Spleen (tissue), 11 donors: Measurements from ENCODE around the gene ZNF569. TPM values are rescaled to one million over a fixed set of nuclear protein-coding genes. Genes with fewer than 3 reads are reported as not detected.

ENCODE experiments used
- DNase-seq: peaks from one replicate; pipeline ENCODE4 v3.0.0-alpha.2; 2020
- H3K27ac ChIP-seq, 8 donors: fragments of 200-600 bp; sonication (generic) in 7 of 8; 1 replicate in 4 of 8; 2 replicates in 4 of 8; pipeline versions ENCODE4 v1.5.0 to v1.8.0; 2016 to 2021; ENCODE audit warnings: inconsistent platforms in 4 of 8, mild to moderate bottlenecking in 4 of 8, moderate library complexity in 1 of 8
- H3K27me3 ChIP-seq, 7 donors: fragments of 200-600 bp; sonication (generic) in 6 of 7; replicated peaks in 1 of 7; 1 replicate in 4 of 7; 2 replicates in 3 of 7; pipeline versions ENCODE4 v1.5.0 to v1.8.0; 2016 to 2021; ENCODE audit warnings: inconsistent platforms in 3 of 7, mild to moderate bottlenecking in 1 of 7
- H3K36me3 ChIP-seq, 6 donors: fragments of 200-600 bp; sonication (generic) in 5 of 6; 1 replicate in 4 of 6; 2 replicates in 2 of 6; pipeline versions ENCODE4 v1.5.0 to v1.8.0; 2016 to 2021; ENCODE audit warnings: inconsistent platforms in 2 of 6
- H3K4me1 ChIP-seq, 6 donors: fragments of 200-600 bp; sonication (generic) in 5 of 6; 1 replicate in 3 of 6; 2 replicates in 3 of 6; pipeline versions ENCODE4 v1.5.0 to v1.8.0; 2016 to 2021; ENCODE audit warnings: inconsistent platforms in 3 of 6
- H3K4me3 ChIP-seq, 8 donors: fragments of 200-600 bp; sonication (generic) in 7 of 8; 1 replicate in 4 of 8; 2 replicates in 4 of 8; pipeline versions ENCODE4 v1.5.0 to v1.8.0; 2016 to 2021; ENCODE audit warnings: inconsistent platforms in 4 of 8, mild to moderate bottlenecking in 4 of 8, moderate library complexity in 2 of 8
- H3K9me3 ChIP-seq, 8 donors: fragments of 200-600 bp; sonication (generic) in 7 of 8; 1 replicate in 4 of 8; 2 replicates in 4 of 8; pipeline versions ENCODE4 v1.5.0 to v1.8.0; 2016 to 2021; ENCODE audit warnings: inconsistent platforms in 4 of 8
- CTCF ChIP-seq, 11 experiments: fragments of 200-600 bp in 7 of 11; fragments of 450-650 bp in 4 of 11; sonication (generic) in 4 of 11; IDR thresholded peaks in 8 of 11; conservative IDR thresholded peaks in 3 of 11; 1 replicate in 7 of 11; 2 replicates in 4 of 11; pipeline versions ENCODE4 v1.4.0 to v1.8.0; 2016 to 2021; ENCODE audit warnings: antibody characterized with exemption in 11 of 11, inconsistent platforms in 4 of 11, mild to moderate bottlenecking in 1 of 11
- POLR2A ChIP-seq, 3 donors: fragments of 450-650 bp; IDR thresholded peaks; one replicate each; pipeline ENCODE4 v1.5.1; 2017; ENCODE audit warnings: antibody characterized with exemption in 3 of 3, mild to moderate bottlenecking in 1 of 3
- POLR2AphosphoS5 ChIP-seq, 3 donors: sonication (generic); formaldehyde crosslinking; IDR thresholded peaks; one replicate each; pipeline ENCODE4 v1.5.1; 2017; ENCODE audit warnings: antibody characterized with exemption in 3 of 3
- WGBS, 5 donors: extraction: QIAGEN DNeasy Blood & Tissue Kit in 3 of 5; methylation state at CpG; one replicate each; pipeline versions ENCODE4 v1.1.5 to v1.1.7; 2013 to 2018; 5-methylcytosine and 5-hydroxymethylcytosine counted together
- intact Hi-C: fragments of 100-400 bp; cut with DNase I; formaldehyde crosslinking; loops from one replicate; pipeline ENCODE4 v1.15.0; 2023; ENCODE audit warnings: low total_unique reads
- polyA plus RNA-seq, 3 donors: library from polyadenylated mRNA; stranded (reverse); fragments of 200-250 nt; gene quantifications; one replicate each; pipeline ENCODE4 v1.2.1, GENCODE V29; 2013
- total RNA-seq, 7 donors: library from RNA; depleted of rRNA in 3 of 7; stranded (reverse); fragments of >200 nt in 3 of 7; fragmentation: NEBNext Ultra II Directional in 4 of 7; extraction: Animal tissue kit (Norgen Biotek cat#: 25700) in 4 of 7; gene quantifications; one replicate each; pipeline versions ENCODE4 v1.1.0 to v1.2.1, GENCODE V29; 2016 to 2021
- donor health status: healthy with polysubstance abuse.
- donor health status: DM: no; HTN: no; CAD: no; lungs with moderate emphysema.
- donor health status: DM: no; HTN: no; CAD: no.
- donor health status: Bipolar disorder and iron deficiency.
- donor health status: healthy.
- donor health status: DM: no; HTN: no; CAD: no.
- donor health status: DM: yes; HTN: yes; CAD: no.

The ZNF569 gene
- total and polyA plus RNA-seq, 10 donors, result 2.7 to 7.8 (median 6.3) TPM

- Histone ChIP-seq H3K4me1 (no peaks in the 10 kb centered on the region), H3K4me3 (no peak overlapping the region), H3K9me3 (peaks cover 0 to 100% (median 84%) of the 10 kb centered on the region in 8 donors), H3K27ac (no peak overlapping the region), H3K27me3 (no peaks in the 10 kb centered on the region), H3K36me3 (peaks cover 21 to 75% (median 64%) of the 10 kb centered on the region in 6 donors)
- TF ChIP-seq POLR2AphosphoS5 (IDR thresholded peaks at IDR 0.05), result no peak
- TF ChIP-seq CTCF (IDR thresholded peaks at IDR 0.05 in 8 of 11, conservative IDR thresholded peaks at IDR 0.05 in 3 of 11), result no peak
- no peak for TF ChIP-seq POLR2A (IDR thresholded peaks at IDR 0.05)
- 92 to 98% (median 94%) methylated on average over 4 to 6 of the region's 6 CpGs for WGBS, 5 donors
- intact Hi-C loops, result no loop called here
- DNase-seq, result no peak
Observed at GRCh38 chr19:37362733-37363132, 104.5 kb downstream of the ZNF569 start.

- intact Hi-C loops, result no loop called here
- WGBS, 5 donors, result 57 to 91% (median 78%) methylated on average over 1 of the region's 1 CpG
- Histone ChIP-seq H3K27me3 (no peaks in the 10 kb centered on the region), H3K4me1 (no peaks in the 10 kb centered on the region), H3K4me3 (no peak overlapping the region), H3K27ac (no peak overlapping the region), H3K9me3 (peaks cover 0 to 100% (median 84%) of the 10 kb centered on the region in 8 donors), H3K36me3 (peaks cover 21 to 83% (median 68%) of the 10 kb centered on the region in 6 donors)
- DNase-seq, result no peak
- TF ChIP-seq POLR2A (IDR thresholded peaks at IDR 0.05), result no peak
- no peak for TF ChIP-seq POLR2AphosphoS5 (IDR thresholded peaks at IDR 0.05)
- no peak for TF ChIP-seq CTCF (IDR thresholded peaks at IDR 0.05 in 8 of 11, conservative IDR thresholded peaks at IDR 0.05 in 3 of 11)
Observed at GRCh38 chr19:37361994-37362393, 105.2 kb downstream of the ZNF569 start.

Other genes starting within 250 kb of the ZNF569 start
- gene ZNF383, start 249.2 kb downstream of the ZNF569 start, total RNA-seq, result 10 to 100 TPM in 6 of 7 donors, 1 to 10 TPM in 1; 9.2 to 25.4 (median 15.7) TPM
- gene ZNF383, start 249.2 kb downstream of the ZNF569 start, polyA plus RNA-seq, result 1 to 10 TPM; 5.7 to 6.7 (median 6.6) TPM
- gene ZNF527, start 96.3 kb downstream of the ZNF569 start, total RNA-seq, result 10 to 100 TPM in 2 of 7 donors, 1 to 10 TPM in 5; 5.6 to 14.9 (median 7.0) TPM
- 1 to 10 TPM; 2.4 to 4.0 (median 2.5) TPM for gene ZNF527, start 96.3 kb downstream of the ZNF569 start, polyA plus RNA-seq
- 10 to 100 TPM in 2 of 7 donors, 1 to 10 TPM in 5; 4.4 to 14.7 (median 8.3) TPM for gene ZNF570, start 1.9 kb upstream of the ZNF569 start, total RNA-seq
- 1 to 10 TPM; 1.3 to 1.6 (median 1.6) TPM for gene ZNF570, start 1.9 kb upstream of the ZNF569 start, polyA plus RNA-seq
- 1 to 10 TPM; 4.4 to 8.5 (median 7.6) TPM for gene ZNF793, start 39.5 kb upstream of the ZNF569 start, total RNA-seq
- 1 to 10 TPM; 2.2 to 2.3 (median 2.3) TPM for gene ZNF793, start 39.5 kb upstream of the ZNF569 start, polyA plus RNA-seq
- gene ZNF571, start 127.3 kb upstream of the ZNF569 start, total RNA-seq, result 1 to 10 TPM; 4.7 to 9.4 (median 6.9) TPM
- gene ZNF571, start 127.3 kb upstream of the ZNF569 start, polyA plus RNA-seq, result 1 to 10 TPM; 2.2 to 3.0 (median 2.7) TPM
- 1 to 10 TPM; 4.7 to 9.8 (median 6.8) TPM for gene ZNF540, start 127.4 kb upstream of the ZNF569 start, total RNA-seq
- gene ZNF540, start 127.4 kb upstream of the ZNF569 start, polyA plus RNA-seq, result 1 to 10 TPM; 3.8 to 4.8 (median 4.0) TPM
- 10 to 100 TPM in 5 of 7 donors, 1 to 10 TPM in 2; 9.2 to 14.8 (median 13.0) TPM for gene ZFP30, start 188.0 kb upstream of the ZNF569 start, total RNA-seq
- gene ZFP30, start 188.0 kb upstream of the ZNF569 start, polyA plus RNA-seq, result 1 to 10 TPM; 2.7 to 3.2 (median 3.0) TPM